K562 (cell line): ENCODE measurements around the gene URI1. TPM values are rescaled to one million over a fixed set of nuclear protein-coding genes. Genes with fewer than 3 reads are reported as not detected.
A peak's percentile ranks its signal among the peaks of the same experiment; 100 is the strongest.

Experiments
- ARID1B ChIP-seq: fragments of 450-650 bp; IDR thresholded peaks from 2 replicates; pipeline ENCODE4 v1.6.1; 2016; ENCODE audit warnings: antibody characterized with exemption, mild to moderate bottlenecking, inconsistent platforms
- CBX1 ChIP-seq: sonication (generic); IDR thresholded peaks from 2 replicates; pipeline ENCODE4 v1.6.1; 2016; ENCODE audit warnings: antibody characterized with exemption, low read depth, mild to moderate bottlenecking
- EP400 ChIP-seq: fragments of 450-650 bp; IDR thresholded peaks from 2 replicates; pipeline ENCODE4 v1.6.1; 2017; ENCODE audit warnings: antibody characterized with exemption, mild to moderate bottlenecking, moderate library complexity
- ERF ChIP-seq: fragments of 450-650 bp; formaldehyde crosslinking; IDR thresholded peaks from 2 replicates; pipeline ENCODE4 v1.4.0; 2020; ENCODE audit warnings: mild to moderate bottlenecking, mixed read lengths
- PHF21A ChIP-seq: fragments of 450-650 bp; IDR thresholded peaks from 2 replicates; pipeline ENCODE4 v1.6.1; 2017; ENCODE audit warnings: low read depth, borderline replicate concordance
- RCOR1 ChIP-seq, 2 experiments: IDR thresholded peaks; 2 replicates each; pipeline ENCODE4 v1.6.1; 2012; ENCODE audit warnings: low read depth in 2 of 2, low read length in 2 of 2, borderline replicate concordance in 1 of 2, improper control_type of control experiment in 1 of 2
- RHOXF2B ChIP-seq: fragments of 250-450 bp; sonication (Bioruptor Pico); conservative IDR thresholded peaks from 2 replicates; pipeline ENCODE4 v1.5.1; 2021
- RNF2 ChIP-seq: sonication (generic); IDR thresholded peaks from 2 replicates; pipeline ENCODE4 v1.6.1; 2016
- STAG1 ChIP-seq: sonication (generic); formaldehyde crosslinking; IDR thresholded peaks from 2 replicates; pipeline ENCODE4 v1.5.0; 2020; ENCODE audit warnings: missing genetic modification reagents, borderline replicate concordance
- TFAM ChIP-seq: fragments of 250-450 bp; sonication (Bioruptor Pico); conservative IDR thresholded peaks from 2 replicates; pipeline ENCODE4 v1.5.0; 2021; ENCODE audit warnings: mild to moderate bottlenecking, moderate library complexity
- TRIM24 ChIP-seq, 2 experiments: fragments of 450-650 bp; IDR thresholded peaks; 2 replicates each; pipeline ENCODE4 v1.6.1; 2016
- XRCC5 ChIP-seq: fragments of 200-400 bp; formaldehyde crosslinking; IDR thresholded peaks from 2 replicates; pipeline ENCODE4 v1.6.1; 2017; ENCODE audit warnings: low read depth, mild to moderate bottlenecking, low read length
- ZNF253 ChIP-seq: fragments of 250-450 bp; sonication (Bioruptor Pico); conservative IDR thresholded peaks from 2 replicates; pipeline ENCODE4 v1.6.1; 2021; ENCODE audit warnings: mild to moderate bottlenecking
- polyA plus RNA-seq, 8 experiments: library from polyadenylated mRNA; depleted of rRNA in 4 of 8; stranded (reverse) in 5 of 8; unstranded in 3 of 8; fragments of >200 nt; fragmentation: Nextera tagmentation in 2 of 8; fragmentation: Illumina TruSeq in 1 of 8; extraction: Ambion mirVana in 2 of 8; extraction: Trizol in 1 of 8; gene quantifications; 2 replicates each; pipeline versions ENCODE4 v1.2.1 to v1.2.3, GENCODE V29; 2011 to 2014; ENCODE audit warnings: inconsistent platforms in 1 of 8, missing spikeins in 1 of 8
- total RNA-seq, 7 experiments: library from RNA; depleted of rRNA in 6 of 7; stranded (reverse); fragments of >200 nt in 6 of 7; fragmentation: Illumina TruSeq in 2 of 7; extraction: Trizol in 2 of 7; gene quantifications; 2 replicates each; pipeline versions ENCODE4 v1.2.1 to v1.2.3, GENCODE V29; 2011 to 2021; ENCODE audit warnings: low replicate concordance in 1 of 7
- TF ChIP-seq, protein P1 (sequence below): sonication (generic); formaldehyde crosslinking; IDR thresholded peaks from 2 replicates; pipeline ENCODE4 v1.8.1; 2022; ENCODE audit warnings: missing genetic modification reagents
- TF ChIP-seq, protein P2 (sequence below): sonication (generic); formaldehyde crosslinking; IDR thresholded peaks from 2 replicates; pipeline ENCODE4 v1.8.0; 2022; ENCODE audit warnings: mild to moderate bottlenecking, missing genetic modification reagents
- TF ChIP-seq, protein P3 (sequence below): fragments of 450-650 bp; IDR thresholded peaks from 2 replicates; pipeline ENCODE4 v1.6.1; 2016; ENCODE audit warnings: missing biosample characterization, missing genetic modification characterization
- TF ChIP-seq, protein P4 (sequence below): fragments of 450-650 bp; IDR thresholded peaks from 2 replicates; pipeline ENCODE4 v1.6.1; 2016; ENCODE audit warnings: antibody characterized with exemption
- TF ChIP-seq, protein P5 (sequence below): fragments of 450-650 bp; IDR thresholded peaks from 2 replicates; pipeline ENCODE4 v1.6.1; 2016; ENCODE audit warnings: low read depth, mild to moderate bottlenecking, moderate library complexity
- TF ChIP-seq, protein P6 (sequence below): fragments of 450-650 bp; conservative IDR thresholded peaks from 2 replicates; pipeline ENCODE4 v1.6.1; 2016; ENCODE audit warnings: missing genetic modification characterization, low read depth, mild to moderate bottlenecking, control low read depth, missing compliant biosample characterization

URI1 gene
- total and polyA plus RNA-seq, 9 of the 15 experiments (the other 6 are each of a cell fraction or from before 2014, with no cell fraction given): 16.9 to 87.4 (median 63.9) TPM

DNA sequence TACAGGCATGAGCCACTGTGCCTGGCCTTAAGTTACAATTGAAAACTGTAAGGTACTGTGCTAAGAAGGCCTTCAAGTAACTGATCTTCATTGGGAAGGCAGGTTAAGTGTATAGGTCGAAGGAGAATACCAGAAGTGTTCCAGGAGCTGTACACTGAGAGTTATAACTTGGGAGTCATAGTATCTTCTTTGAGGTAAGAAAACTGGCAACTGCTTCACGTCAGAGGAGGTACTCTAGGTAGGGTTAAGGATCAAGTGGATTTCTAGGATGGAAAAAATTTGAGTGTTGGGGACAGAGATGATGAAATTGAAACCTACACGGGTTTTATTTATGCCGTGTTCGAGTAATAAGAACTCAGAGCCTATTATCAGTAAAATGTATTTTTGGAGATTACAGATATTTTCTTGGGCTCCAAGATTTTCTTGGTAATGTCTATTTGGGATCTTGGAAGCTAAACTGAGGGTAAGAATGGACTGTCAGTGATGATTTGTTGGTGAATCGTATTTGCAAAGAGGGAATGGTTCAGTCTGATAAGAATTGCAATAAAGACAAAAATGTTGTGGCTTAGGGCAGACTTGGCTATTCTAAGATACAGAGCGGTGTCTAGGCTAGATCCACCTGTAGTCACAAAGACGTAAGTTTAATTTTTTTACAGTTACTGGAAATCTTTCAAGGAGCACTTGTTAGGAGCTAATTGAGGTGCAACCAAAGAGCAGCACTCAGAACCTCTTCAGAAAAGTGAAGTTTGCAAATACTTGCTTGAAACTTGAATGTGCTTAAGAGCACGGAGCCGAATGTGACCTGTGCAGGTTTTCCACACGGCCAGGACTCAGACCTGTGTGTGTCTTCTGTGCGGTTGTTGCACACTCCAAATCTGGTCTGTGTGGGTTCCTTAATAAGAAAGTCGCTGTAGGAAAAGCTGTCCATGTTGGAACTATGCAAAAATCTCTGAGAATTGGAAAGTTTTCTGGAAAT is 102.5 kb downstream of the URI1 start (continued):
- TF ChIP-seq STAG1 (CRISPR knock-in tag) (no peak), TRIM24 (IDR thresholded peaks at IDR 0.05) (no peak), EP400 (no peak), TFAM (no peak), RHOXF2B (CRISPR knock-in tag) (no peak), ZNF253 (no peak), XRCC5 (no peak), ARID1B (peak; percentile 64), RNF2 (no peak), CBX1 (no peak), PHF21A (no peak), ERF (CRISPR knock-in tag) (no peak), RCOR1 (IDR thresholded peaks at IDR 0.05; ENCODE audit: borderline replicate concordance in 1 of 2, low read depth in 2 of 2, low read length in 2 of 2) (peak in 1 of 2 experiments; percentile 28; a peak in 1 of 4 replicates)
- TF ChIP-seq, protein P1, sequence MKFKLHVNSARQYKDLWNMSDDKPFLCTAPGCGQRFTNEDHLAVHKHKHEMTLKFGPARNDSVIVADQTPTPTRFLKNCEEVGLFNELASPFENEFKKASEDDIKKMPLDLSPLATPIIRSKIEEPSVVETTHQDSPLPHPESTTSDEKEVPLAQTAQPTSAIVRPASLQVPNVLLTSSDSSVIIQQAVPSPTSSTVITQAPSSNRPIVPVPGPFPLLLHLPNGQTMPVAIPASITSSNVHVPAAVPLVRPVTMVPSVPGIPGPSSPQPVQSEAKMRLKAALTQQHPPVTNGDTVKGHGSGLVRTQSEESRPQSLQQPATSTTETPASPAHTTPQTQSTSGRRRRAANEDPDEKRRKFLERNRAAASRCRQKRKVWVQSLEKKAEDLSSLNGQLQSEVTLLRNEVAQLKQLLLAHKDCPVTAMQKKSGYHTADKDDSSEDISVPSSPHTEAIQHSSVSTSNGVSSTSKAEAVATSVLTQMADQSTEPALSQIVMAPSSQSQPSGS (CRISPR knock-in tag): no peak
- TF ChIP-seq, protein P2, sequence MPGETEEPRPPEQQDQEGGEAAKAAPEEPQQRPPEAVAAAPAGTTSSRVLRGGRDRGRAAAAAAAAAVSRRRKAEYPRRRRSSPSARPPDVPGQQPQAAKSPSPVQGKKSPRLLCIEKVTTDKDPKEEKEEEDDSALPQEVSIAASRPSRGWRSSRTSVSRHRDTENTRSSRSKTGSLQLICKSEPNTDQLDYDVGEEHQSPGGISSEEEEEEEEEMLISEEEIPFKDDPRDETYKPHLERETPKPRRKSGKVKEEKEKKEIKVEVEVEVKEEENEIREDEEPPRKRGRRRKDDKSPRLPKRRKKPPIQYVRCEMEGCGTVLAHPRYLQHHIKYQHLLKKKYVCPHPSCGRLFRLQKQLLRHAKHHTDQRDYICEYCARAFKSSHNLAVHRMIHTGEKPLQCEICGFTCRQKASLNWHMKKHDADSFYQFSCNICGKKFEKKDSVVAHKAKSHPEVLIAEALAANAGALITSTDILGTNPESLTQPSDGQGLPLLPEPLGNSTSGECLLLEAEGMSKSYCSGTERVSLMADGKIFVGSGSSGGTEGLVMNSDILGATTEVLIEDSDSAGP (CRISPR knock-in tag): no peak
- TF ChIP-seq, protein P3, sequence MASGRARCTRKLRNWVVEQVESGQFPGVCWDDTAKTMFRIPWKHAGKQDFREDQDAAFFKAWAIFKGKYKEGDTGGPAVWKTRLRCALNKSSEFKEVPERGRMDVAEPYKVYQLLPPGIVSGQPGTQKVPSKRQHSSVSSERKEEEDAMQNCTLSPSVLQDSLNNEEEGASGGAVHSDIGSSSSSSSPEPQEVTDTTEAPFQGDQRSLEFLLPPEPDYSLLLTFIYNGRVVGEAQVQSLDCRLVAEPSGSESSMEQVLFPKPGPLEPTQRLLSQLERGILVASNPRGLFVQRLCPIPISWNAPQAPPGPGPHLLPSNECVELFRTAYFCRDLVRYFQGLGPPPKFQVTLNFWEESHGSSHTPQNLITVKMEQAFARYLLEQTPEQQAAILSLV (tag): no peak
- TF ChIP-seq, protein P4, sequence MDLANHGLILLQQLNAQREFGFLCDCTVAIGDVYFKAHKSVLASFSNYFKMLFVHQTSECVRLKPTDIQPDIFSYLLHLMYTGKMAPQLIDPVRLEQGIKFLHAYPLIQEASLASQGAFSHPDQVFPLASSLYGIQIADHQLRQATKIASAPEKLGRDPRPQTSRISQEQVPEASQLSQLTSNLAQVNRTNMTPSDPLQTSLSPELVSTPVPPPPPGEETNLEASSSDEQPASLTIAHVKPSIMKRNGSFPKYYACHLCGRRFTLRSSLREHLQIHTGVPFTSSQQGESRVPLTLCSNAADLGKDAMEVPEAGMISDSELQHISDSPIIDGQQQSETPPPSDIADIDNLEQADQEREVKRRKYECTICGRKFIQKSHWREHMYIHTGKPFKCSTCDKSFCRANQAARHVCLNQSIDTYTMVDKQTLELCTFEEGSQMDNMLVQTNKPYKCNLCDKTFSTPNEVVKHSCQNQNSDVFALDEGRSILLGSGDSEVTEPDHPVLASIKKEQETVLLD: no peak
- TF ChIP-seq, protein P5, sequence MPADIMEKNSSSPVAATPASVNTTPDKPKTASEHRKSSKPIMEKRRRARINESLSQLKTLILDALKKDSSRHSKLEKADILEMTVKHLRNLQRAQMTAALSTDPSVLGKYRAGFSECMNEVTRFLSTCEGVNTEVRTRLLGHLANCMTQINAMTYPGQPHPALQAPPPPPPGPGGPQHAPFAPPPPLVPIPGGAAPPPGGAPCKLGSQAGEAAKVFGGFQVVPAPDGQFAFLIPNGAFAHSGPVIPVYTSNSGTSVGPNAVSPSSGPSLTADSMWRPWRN: no peak
- TF ChIP-seq, protein P6, sequence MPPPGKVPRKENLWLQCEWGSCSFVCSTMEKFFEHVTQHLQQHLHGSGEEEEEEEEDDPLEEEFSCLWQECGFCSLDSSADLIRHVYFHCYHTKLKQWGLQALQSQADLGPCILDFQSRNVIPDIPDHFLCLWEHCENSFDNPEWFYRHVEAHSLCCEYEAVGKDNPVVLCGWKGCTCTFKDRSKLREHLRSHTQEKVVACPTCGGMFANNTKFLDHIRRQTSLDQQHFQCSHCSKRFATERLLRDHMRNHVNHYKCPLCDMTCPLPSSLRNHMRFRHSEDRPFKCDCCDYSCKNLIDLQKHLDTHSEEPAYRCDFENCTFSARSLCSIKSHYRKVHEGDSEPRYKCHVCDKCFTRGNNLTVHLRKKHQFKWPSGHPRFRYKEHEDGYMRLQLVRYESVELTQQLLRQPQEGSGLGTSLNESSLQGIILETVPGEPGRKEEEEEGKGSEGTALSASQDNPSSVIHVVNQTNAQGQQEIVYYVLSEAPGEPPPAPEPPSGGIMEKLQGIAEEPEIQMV (tag): no peak
